ENCODE results near the gene PRKD1. TPM values are rescaled to one million over a fixed set of nuclear protein-coding genes. Genes with fewer than 3 reads are reported as not detected.
A peak's percentile ranks its signal among the peaks of the same experiment; 100 is the strongest.

The PRKD1 gene
- polyA plus RNA-seq, 10 donors = 20.1 to 29.8 (median 21.5) TPM

DNA sequence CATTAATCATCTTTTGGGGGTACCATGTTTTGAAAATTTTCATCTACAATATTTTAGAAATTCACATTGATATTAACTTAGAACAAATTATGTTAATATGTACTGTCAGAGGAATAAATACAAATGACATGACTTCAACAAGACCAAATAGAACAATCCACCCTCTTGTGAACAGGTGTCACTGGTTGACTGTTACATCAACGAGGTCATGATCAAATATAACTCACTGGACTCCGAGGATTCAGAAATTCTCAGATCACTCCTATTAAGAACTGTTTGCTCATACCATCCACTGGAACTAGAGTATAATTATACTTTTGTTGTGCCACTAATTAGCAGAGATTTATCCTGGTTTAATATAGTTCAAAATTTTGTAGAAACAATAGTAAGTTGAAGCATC, 318.8 kb downstream of the PRKD1 start:
- peak in 1 of 3 donors; percentile 6 for DNase-seq

DNA sequence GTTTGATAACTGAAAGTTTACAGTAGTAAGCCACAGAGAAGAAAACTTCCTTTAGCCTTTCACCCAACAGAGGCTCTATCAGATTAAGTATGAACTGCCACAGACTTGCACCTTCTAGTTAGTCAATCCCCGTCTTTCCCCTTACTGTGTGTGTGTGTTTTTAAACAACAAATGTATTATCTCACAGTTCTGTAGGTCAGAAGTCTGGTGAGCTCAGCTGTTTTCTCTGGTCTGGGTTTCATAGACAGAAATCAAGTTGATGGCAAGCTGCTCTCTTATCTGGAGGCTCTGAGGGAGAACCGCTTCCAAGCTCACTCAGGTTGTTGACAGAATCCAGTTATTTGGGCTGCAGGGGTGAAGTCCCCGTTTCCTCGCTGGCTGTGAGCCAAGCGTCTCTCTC, 320.5 kb downstream of the PRKD1 start:
- DNase-seq = no peak

DNA sequence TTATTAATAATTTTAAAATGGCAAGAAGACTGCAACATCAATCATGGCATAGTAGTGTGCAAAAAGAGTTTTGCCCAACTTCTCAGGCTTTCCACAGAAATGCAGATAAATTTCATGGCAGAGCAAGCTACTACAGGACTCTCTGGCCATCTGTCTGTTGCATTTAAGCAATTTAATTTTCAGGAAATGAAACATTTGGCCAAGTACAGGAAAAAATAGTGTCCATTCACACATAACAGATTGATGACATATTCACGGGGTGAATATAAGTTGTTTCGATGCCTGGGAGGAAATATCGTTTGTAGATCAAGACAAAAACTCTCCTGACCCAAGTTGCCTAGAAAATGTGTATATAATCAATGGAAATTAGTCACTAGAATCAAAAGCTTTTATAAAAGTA, 324.0 kb downstream of the PRKD1 start:
- DNase-seq = peak in 1 of 3 donors; percentile 18

DNA sequence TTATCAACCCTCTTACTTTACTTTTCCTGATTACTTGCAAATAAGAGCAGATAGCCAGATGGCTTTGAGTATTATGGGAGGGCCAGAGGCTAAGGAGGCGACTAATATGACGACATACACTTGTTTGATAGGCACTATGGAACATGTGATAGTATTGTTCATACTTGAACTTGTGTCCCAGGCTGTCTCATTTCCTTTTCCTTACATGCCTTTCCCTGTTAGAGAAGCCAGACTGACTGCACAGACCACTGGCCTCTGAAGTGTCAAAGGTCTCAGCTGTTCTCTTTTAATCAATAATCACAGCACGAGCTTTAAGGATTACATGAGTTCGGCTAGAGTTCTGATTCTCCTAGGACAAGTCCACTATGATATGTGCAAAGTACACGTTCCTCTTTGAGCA, 326.0 kb downstream of the PRKD1 start:
- no peak for DNase-seq

DNA sequence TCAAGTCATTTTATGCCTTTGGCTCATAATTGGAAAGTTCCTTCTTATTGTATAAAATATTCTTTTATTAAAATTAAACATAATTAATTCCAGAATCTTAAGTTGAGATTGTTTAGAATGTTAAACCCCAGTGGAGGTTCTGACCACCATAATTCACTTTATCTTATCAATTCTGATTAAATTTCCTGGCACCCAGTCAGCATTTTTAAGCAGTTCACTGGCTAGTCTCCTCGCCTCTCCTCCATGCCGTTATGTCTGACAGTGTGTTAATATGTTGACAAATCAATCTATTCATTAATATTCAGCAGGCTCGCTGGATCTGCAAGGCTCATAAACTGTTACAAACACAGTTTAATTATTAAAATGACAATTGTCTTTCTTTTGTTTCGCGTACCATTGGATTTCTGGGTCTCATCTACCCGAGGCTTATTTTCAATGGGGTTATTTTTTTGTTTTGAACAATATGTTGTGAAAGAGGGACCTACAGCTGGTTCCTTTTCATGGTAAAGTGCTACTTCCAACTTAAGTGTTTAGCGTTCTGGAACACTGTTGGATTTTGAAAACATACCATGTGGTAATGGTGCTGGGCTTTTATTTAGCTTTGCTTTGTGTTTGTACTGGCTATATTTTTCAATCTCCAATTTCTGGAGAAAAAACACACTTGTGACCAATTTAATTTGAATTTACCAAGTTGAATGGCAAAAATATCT, 339.7 kb downstream of the PRKD1 start:
- no peak for DNase-seq

DNA sequence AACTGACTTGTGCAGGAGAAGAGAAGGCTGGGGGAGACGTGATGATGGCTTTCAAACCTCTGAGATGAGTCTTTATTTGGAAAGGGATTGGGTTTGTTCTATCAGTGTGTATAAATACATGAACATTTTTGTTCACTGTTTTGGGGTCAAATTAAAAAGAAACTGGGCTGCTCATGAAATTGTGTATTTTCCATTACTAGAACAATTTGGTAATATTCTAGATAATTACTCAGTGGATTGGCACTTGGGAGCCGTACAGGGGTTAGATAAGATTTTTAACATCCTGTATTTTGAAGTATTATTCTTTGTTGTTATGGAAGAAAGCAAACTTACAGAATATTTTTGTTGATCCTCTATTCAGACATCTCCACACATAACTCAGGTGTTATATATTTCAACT, 340.6 kb downstream of the PRKD1 start:
- no peak for DNase-seq

DNA sequence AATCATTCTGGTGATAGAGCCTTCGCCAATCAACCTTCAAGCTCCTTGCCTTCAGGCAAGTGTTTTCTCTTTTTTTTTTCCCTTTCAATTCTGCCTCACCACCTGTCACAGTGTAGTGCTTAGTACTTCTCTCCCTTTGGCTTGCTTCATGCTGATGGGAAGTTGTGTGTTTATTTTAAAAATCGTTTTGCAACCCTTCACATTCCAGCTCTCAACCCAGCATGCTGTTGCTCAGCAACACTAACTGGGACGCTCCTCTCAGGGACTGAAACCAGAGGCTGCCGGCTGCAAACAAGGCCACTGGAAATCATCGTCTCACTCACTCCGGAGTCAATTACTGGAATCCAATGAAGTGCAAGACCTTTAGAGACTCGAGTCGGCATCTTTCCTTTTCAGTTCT, 342.7 kb downstream of the PRKD1 start:
- peak; percentile 44 to 71 (median 46) for DNase-seq

DNA sequence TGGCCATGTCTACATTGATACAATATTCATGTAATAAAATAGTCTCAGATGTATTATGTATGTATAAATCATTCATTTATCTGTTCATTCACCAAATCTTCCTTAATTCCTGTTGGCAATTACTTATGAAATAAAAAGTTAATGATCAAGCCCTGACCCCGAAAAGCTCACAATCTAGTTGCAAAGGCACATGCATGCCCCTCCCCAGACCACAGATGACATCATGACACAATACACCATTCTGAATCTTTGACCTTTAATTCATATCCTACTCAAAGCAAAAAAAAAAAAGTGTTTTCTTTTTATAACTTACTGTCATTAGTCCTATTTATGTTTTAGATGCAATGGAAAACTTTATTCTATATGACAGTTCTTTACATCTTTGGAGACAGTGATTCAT, 346.9 kb downstream of the PRKD1 start:
- DNase-seq = no peak

DNA sequence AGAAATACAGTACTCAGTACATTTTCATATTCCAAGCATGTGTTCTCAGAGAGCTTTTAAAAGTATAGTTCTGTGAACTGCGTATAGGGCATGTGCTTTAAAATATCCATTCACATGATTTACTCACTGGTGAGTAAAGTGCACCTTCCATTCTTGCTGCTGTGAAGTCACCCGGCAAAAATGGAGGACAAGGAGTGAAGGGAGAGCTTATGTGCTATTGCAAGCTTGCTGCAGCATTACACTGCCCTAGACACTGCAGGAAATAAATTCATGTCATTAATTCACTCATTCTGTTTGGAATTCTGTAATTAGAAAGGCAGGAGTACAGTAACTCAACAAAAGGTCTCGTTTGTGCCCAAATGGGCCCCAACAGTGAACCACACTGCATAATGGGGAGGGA, 347.8 kb downstream of the PRKD1 start:
- no peak for DNase-seq

DNA sequence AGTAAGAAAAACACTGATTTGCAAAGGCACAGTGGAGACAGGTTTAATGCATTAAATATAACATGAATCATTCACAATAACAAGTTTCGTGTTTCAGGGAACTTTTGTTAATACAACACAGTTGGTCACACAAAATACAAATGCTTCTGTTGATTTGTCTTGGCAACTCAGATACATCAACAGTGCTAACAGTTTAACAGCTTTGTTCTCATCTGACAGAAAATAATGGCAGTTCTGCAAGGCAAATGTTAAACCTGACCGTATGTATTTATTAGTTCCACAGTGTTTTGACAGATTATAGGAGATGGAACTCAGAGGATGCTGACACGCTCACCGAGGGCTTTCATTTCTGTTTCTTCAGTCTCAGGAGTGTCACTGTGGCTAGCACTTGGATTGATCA, 350.7 kb downstream of the PRKD1 start:
- no peak for DNase-seq

DNA sequence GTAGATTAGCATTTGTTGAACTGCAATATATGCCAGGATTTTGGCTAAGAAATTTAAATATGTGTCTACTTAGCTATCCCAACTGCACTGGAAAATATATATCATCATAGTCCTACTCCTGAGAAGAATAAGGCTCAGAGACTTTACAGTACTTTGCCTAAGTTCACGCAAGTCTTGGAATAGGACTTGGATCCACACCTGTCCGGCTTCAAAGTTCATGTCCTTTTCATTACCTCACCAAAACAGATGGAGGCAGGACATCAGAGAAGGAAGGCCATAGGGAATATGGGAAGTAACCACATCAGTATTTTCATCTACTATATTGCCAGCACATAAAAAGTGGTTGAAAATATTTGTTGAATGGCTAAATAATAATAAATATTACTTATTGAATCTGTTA, 358.5 kb downstream of the PRKD1 start:
- peak in 1 of 3 donors; percentile 66 for DNase-seq

DNA sequence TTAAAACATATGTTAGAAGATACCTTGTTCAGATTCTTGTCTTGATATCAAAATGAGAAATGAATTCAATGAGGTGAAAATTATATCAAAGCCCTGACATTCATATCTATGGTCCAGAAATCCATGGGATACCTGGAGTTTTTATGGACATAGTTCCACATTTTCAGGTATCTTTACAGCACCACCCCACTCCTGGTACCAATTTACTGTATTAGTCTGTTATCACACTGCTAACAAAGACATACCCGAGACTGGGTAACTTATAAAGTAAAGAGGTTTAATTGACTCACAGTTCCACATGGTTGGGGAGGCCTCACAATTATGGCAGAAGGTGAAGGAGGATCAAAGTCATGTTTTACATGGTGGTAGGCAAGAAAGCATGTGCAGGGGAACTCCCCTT, 361.5 kb downstream of the PRKD1 start:
- DNase-seq = no peak

DNA sequence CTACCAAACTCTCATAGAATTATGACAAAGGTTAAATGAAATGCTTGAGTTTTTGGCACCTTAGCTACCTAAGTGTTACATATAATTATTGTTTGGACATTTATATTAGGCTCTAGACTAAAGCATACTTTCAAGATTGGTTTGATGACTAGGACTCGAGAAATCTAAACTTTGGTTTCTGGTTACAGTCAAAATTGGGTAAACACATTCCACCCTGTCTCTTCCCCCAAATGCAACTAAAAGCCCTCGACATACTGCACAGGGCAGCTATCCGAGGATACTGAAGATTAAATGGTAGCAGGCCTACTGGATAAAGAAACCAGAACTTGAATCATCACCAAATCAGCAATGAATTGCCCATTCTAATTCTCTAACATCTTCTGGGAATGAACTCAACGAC, 369.1 kb downstream of the PRKD1 start:
- no peak for DNase-seq

DNA sequence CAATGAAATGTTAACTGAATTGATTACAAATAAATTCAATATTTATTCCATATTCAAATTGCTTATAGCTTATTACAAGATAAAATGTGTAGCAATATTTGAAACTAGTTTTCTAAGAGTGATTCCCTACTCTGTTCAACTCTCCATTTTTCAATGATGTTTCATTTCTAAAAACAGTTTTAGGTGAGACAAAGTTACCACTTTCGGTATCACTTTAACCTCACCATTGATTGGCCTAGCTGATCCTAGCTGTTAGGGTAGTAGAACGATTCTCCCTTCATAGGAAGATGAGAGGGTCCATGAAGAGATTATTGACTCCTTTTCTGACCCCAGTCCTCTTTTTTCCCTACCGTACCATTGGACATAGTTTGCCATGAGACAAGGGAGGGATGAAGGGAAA, 373.3 kb downstream of the PRKD1 start:
- DNase-seq = no peak

DNA sequence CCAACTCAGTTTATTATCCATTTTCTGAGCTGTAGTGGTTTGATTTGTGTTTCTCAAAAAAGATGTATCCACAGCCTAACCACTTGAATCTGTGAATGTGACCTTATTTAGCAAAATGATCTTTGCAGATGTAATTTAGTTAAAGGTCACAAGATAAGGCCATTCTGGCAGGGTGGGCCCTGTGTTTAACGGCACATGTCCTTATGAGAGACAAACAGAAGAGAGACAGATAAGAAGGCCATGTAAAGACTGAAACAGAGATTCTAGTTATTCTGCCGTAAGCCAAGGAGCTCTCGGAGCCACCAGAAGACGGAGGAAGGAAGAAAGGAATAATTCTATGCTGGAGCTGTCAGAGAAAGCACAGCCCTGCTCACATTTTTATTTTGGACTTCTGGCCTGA, 374.2 kb downstream of the PRKD1 start:
- no peak for DNase-seq

DNA sequence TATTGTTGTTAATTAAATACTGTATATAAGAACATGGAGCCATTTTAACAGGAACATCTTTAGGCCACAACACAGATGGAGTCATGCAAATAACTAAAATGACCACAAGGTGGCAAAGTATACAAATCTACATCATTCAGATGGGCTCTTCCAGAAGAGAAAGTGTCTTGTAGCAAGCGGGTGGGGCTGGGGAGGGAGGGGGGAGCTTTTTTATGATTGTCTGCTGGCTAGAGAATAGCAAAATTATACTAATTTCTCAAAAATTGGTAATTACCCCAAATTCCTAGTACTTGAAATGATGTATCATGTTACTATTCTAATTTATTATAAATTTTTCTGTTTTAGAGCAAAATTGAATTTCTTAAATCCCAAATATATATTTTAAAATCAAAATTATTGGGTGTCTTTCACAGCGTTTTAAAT, 378.7 kb downstream of the PRKD1 start:
- peak; percentile 40 to 65 (median 52) for DNase-seq

DNA sequence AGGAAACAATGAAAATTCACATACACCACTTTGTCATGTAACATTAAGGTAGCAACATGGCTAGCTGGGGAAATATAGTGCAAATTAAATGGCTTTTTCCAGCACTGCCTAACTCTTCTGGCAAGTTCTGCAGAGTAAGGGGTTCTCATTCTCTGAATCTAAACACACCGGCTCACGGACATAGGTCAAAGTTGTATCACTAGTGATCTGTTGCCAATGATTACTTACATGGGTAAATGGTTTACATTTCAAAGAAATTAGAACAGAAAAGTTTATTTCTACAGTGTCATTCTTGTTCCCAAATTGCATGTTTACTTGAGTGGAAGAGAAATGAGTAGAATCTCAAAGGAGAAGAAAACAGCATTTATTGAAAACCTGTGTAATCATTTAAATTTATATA, 381.9 kb downstream of the PRKD1 start:
- DNase-seq = no peak

DNA sequence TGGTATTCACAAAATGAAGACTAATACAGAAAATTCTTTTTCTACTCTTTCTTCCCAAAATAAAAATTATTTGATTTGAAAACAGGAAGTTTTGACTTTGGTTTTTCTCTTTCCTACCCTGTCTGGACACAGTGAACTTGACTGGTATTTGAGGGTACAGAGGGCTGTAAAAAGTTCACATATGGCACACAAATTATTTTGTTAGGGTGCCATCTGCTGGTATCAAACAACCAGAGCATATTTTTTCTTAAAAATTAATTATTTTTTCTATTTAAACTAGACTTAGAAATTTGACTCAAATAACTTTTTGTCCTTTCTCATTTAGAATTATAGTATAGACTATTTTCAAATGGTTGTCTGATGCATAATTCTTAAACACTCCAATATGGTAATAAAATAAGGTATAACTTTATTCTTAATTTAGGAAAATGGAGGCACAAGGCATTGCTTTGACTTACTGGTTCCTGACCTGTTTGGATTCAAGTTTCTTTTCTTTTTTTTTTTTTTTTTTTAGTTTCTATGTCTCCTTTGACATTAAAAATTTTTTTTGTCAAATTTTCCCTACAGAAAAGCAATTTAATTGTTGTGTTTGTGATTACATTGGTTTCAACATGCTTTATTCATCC, 390.6 kb downstream of the PRKD1 start:
- DNase-seq = peak in 1 of 3 donors; percentile 2

DNA sequence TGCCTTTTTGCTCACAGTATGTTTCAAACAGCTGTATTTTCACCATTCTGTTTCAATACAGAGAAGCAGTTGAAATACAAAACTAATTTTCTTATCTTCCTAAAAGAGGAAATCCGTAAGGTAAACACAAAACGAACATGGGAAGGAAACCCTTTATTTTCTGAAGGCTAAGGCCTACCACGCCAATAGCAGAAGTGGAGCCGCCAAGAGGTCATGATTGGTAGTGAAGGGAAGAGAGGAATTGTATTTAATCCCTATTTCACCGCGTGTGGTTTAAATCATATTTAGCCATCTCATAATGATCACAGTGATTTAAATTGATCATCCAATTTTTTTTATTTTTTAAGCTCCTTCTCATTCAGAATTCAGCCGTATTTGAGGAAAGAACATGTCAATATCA, 398.2 kb downstream of the PRKD1 start:
- no peak for DNase-seq

DNA sequence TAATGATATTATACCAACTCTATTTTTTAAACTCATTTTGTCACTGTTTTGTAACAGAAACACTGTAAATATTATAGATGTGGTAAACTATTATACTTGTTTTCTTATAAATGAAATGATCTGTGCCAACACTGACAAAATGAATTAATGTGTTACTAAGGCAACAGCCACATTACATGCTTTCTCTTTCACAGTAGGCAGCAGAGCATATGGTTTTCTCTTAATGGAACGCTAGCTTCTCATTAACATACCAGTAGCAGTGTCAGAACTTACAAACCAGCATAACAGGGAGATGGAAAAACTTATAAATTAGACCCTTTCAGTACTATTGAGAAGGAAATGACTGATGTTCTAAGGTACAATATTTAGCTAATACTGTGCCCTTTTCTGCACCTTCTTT, 398.8 kb downstream of the PRKD1 start:
- no peak for DNase-seq

DNA sequence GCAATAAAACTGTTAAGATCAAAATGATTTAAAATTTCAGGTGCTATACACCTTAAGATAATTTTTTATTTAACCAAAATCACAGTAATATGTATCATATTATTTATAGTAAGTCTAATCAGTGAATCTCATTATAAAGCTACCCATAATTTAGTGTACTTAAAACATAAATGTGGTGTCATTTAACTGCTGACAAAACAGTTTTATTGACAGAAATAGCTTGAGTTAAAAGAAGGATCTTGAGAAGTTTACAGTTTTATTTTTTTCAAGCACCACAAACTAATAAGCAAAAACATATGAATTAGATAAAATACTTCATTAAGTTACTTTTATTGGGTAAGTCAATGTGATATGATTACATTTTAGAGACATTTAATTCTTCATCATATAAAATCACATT, 400.4 kb downstream of the PRKD1 start:
- no peak for DNase-seq

Measured in muscle of back (tissue), 11 donors.